GM21381 (cell line): ENCODE measurements around the gene C15orf39.

Experiments used
- ATAC-seq: cut with Tn5 transposase; IDR thresholded peaks from one replicate; pipeline ENCODE4 v1.9.1; 2021; ENCODE audit warnings: mild to moderate bottlenecking, moderate library complexity; ENCODE audit not compliant: unreplicated experiment

Gene C15orf39

GRCh38 chr15:75195122-75195765 lies 6.4 kb upstream of the C15orf39 start:
- ATAC-seq, result no peak

- no peak for ATAC-seq
These were observed 5.9 kb upstream of the C15orf39 start for GRCh38 chr15:75195766-75196241.

- ATAC-seq, result no peak
These were observed 4.5 kb upstream of the C15orf39 start for GRCh38 chr15:75197062-75197630.

- no peak for ATAC-seq
These were observed 2.9 kb upstream of the C15orf39 start for GRCh38 chr15:75198560-75199356.

- ATAC-seq, result no peak
These were observed 2.2 kb upstream of the C15orf39 start for GRCh38 chr15:75199357-75199940.

GRCh38 chr15:75200391-75200764 lies 1.3 kb upstream of the C15orf39 start:
- no peak for ATAC-seq

GRCh38 chr15:75200765-75201615 lies 692 bp upstream of the C15orf39 start:
- ATAC-seq, result no peak

- peak; percentile 20 for ATAC-seq
These were observed 752 bp downstream of the C15orf39 start for GRCh38 chr15:75202251-75203016.

- ATAC-seq, result no peak
These were observed 1.6 kb downstream of the C15orf39 start for GRCh38 chr15:75203017-75203907.

- no peak for ATAC-seq
These were observed 2.2 kb downstream of the C15orf39 start for GRCh38 chr15:75203908-75204263.

- peak; percentile 26 for ATAC-seq
These were observed 2.8 kb downstream of the C15orf39 start for GRCh38 chr15:75204340-75205063.

GRCh38 chr15:75205064-75205395 lies 3.3 kb downstream of the C15orf39 start:
- ATAC-seq, result no peak

GRCh38 chr15:75206006-75206405 lies 4.3 kb downstream of the C15orf39 start:
- no peak for ATAC-seq

GRCh38 chr15:75206803-75207617 lies 5.3 kb downstream of the C15orf39 start:
- no peak for ATAC-seq

- ATAC-seq, result no peak
These were observed 6.2 kb downstream of the C15orf39 start for GRCh38 chr15:75207618-75208500.

GRCh38 chr15:75208501-75209288 lies 7.0 kb downstream of the C15orf39 start:
- no peak for ATAC-seq
